Measurements from ENCODE around the gene NFIB. TPM values are rescaled to one million over a fixed set of nuclear protein-coding genes. Genes with fewer than 3 reads are reported as not detected.

The NFIB gene
- polyA plus RNA-seq, 3 donors = not detected

- intact Hi-C loops (cut with micrococcal nuclease) = no loop called here
- Histone ChIP-seq H3K9ac (ENCODE audit: insufficient read depth, low read length, poor library complexity, severe bottlenecking) (no peak overlapping the region), H4K20me1 (ENCODE audit: insufficient read depth, low read length) (no peaks in the 10 kb centered on the region), H2AFZ (ENCODE audit: insufficient read depth, low read depth, low read length, poor library complexity, severe bottlenecking) (no peak overlapping the region), H3K4me2 (replicated peaks; ENCODE audit: extremely low read depth, low read length, poor library complexity, severe bottlenecking) (no peak overlapping the region), H3K36me3 (replicated peaks in 1 of 2; ENCODE audit: control insufficient read depth in 1 of 2, insufficient read depth in 2 of 2, low read length in 2 of 2) (no peaks in the 10 kb centered on the region), H3K4me3 (replicated peaks in 1 of 3; ENCODE audit: low read depth in 2 of 3, low read length in 3 of 3) (no peak overlapping the region), H3K27me3 (ENCODE audit: control insufficient read depth in 2 of 2, insufficient read depth in 2 of 2, low read length in 2 of 2) (no peaks in the 10 kb centered on the region), H3K27ac (ENCODE audit: low read depth in 1 of 2, low read length in 2 of 2) (no peak overlapping the region), H3K9me3 (replicated peaks in 1 of 2; ENCODE audit: control insufficient read depth in 1 of 2, insufficient read depth in 1 of 2, low read length in 2 of 2) (no peaks in the 10 kb centered on the region), H3K79me2 (ENCODE audit: insufficient read depth, low read length) (no peaks in the 10 kb centered on the region), H3K4me1 (ENCODE audit: control insufficient read depth in 1 of 2, insufficient read depth in 2 of 2, low read length in 2 of 2) (no peaks in the 10 kb centered on the region)
- no peak for DNase-seq
- H3K27me3 Mint-ChIP-seq (ENCODE audit: low read depth in 3 of 3) = no peaks in the 10 kb centered on the region
- peaks cover 0 to 2% (median 0%) of the 10 kb centered on the region in 7 donors for H3K9me3 Mint-ChIP-seq
- H3K27ac Mint-ChIP-seq = no peak overlapping the region
- no peak for TF ChIP-seq CTCF (IDR thresholded peaks at IDR 0.05)
- H3K36me3 Mint-ChIP-seq = no peaks in the 10 kb centered on the region
- no peaks in the 10 kb centered on the region for H3K4me1 Mint-ChIP-seq
- WGBS (ENCODE audit: insufficient coverage) = no CpG with 5 or more reads among the region's 4 CpGs
- H3K4me3 Mint-ChIP-seq = no peak overlapping the region
Observed at GRCh38 chr9:14089051-14089803, 224.7 kb downstream of the NFIB start.

- H3K9ac ChIP-seq (ENCODE audit: insufficient read depth, low read length, poor library complexity, severe bottlenecking) = no peak overlapping the region
- Mint-ChIP-seq H3K36me3 (no peaks in the 10 kb centered on the region), H3K27ac (no peak overlapping the region), H3K4me1 (no peaks in the 10 kb centered on the region), H3K4me3 (no peak overlapping the region), H3K9me3 (peaks cover 0 to 2% (median 0%) of the 10 kb centered on the region in 7 donors), H3K27me3 (ENCODE audit: low read depth in 3 of 3) (no peaks in the 10 kb centered on the region)
- H3K9me3 ChIP-seq (replicated peaks in 1 of 2; ENCODE audit: control insufficient read depth in 1 of 2, insufficient read depth in 1 of 2, low read length in 2 of 2) = no peaks in the 10 kb centered on the region
- no peaks in the 10 kb centered on the region for H4K20me1 ChIP-seq (ENCODE audit: insufficient read depth, low read length)
- H2AFZ ChIP-seq (ENCODE audit: insufficient read depth, low read depth, low read length, poor library complexity, severe bottlenecking) = no peak overlapping the region
- H3K4me2 ChIP-seq (replicated peaks; ENCODE audit: extremely low read depth, low read length, poor library complexity, severe bottlenecking) = no peak overlapping the region
- intact Hi-C loops (cut with micrococcal nuclease) = no loop called here
- H3K4me1 ChIP-seq (ENCODE audit: control insufficient read depth in 1 of 2, insufficient read depth in 2 of 2, low read length in 2 of 2) = no peaks in the 10 kb centered on the region
- no peak for DNase-seq
- H3K36me3 ChIP-seq (replicated peaks in 1 of 2; ENCODE audit: control insufficient read depth in 1 of 2, insufficient read depth in 2 of 2, low read length in 2 of 2) = no peaks in the 10 kb centered on the region
- H3K79me2 ChIP-seq (ENCODE audit: insufficient read depth, low read length) = no peaks in the 10 kb centered on the region
- H3K27me3 ChIP-seq (ENCODE audit: control insufficient read depth in 2 of 2, insufficient read depth in 2 of 2, low read length in 2 of 2) = no peaks in the 10 kb centered on the region
- WGBS (ENCODE audit: insufficient coverage) = no CpG with 5 or more reads among the region's 7 CpGs
- no peak for TF ChIP-seq CTCF (IDR thresholded peaks at IDR 0.05)
- H3K27ac ChIP-seq (ENCODE audit: low read depth in 1 of 2, low read length in 2 of 2) = no peak overlapping the region
- no peak overlapping the region for H3K4me3 ChIP-seq (replicated peaks in 1 of 3; ENCODE audit: low read depth in 2 of 3, low read length in 3 of 3)
Observed at GRCh38 chr9:14087576-14087975, 226.4 kb downstream of the NFIB start.

All from CD14-positive monocyte (primary cell).